Transverse colon (tissue), 4 donors: ENCODE measurements around the gene CEP44. TPM values are rescaled to one million over a fixed set of nuclear protein-coding genes. Genes with fewer than 3 reads are reported as not detected.
A peak's percentile ranks its signal among the peaks of the same experiment; 100 is the strongest.

Experiments
- DNase-seq: peaks from one replicate; pipeline ENCODE4 v3.0.0-alpha.2; 2019
- H3K27ac ChIP-seq, 4 donors: fragments of 200-600 bp; sonication (generic); 2 replicates each; pipeline ENCODE4 v1.5.1; 2016 to 2018; ENCODE audit warnings: inconsistent platforms in 4 of 4
- H3K27me3 ChIP-seq: fragments of 200-600 bp; sonication (generic); 2 replicates; pipeline ENCODE4 v1.5.1; 2017; ENCODE audit warnings: inconsistent platforms
- H3K36me3 ChIP-seq, 4 donors: fragments of 200-600 bp; sonication (generic); 2 replicates each; pipeline ENCODE4 v1.5.1; 2017 to 2019; ENCODE audit warnings: inconsistent platforms in 4 of 4
- H3K4me1 ChIP-seq, 4 donors: fragments of 200-600 bp; sonication (generic); 2 replicates each; pipeline ENCODE4 v1.5.1; 2017 to 2020; ENCODE audit warnings: inconsistent platforms in 4 of 4
- H3K4me3 ChIP-seq, 4 donors: fragments of 200-600 bp; sonication (generic); 1 replicate in 1 of 4; 2 replicates in 3 of 4; pipeline versions ENCODE4 v1.5.1 to v1.6.1; 2017 to 2019; ENCODE audit warnings: inconsistent platforms in 4 of 4
- H3K9me3 ChIP-seq, 2 donors: fragments of 200-600 bp; sonication (generic); 2 replicates each; pipeline ENCODE4 v1.5.1; 2017 to 2019; ENCODE audit warnings: inconsistent platforms in 2 of 2
- CTCF ChIP-seq, 5 experiments: fragments of 200-600 bp in 3 of 5; fragments of 450-650 bp in 2 of 5; sonication (generic) in 3 of 5; IDR thresholded peaks; 1 replicate in 2 of 5; 2 replicates in 3 of 5; pipeline ENCODE4 v1.5.1; 2016 to 2017; ENCODE audit warnings: antibody characterized with exemption in 5 of 5, inconsistent platforms in 3 of 5, mild to moderate bottlenecking in 2 of 5, moderate library complexity in 1 of 5
- EP300 ChIP-seq: sonication (generic); formaldehyde crosslinking; IDR thresholded peaks from one replicate; pipeline ENCODE4 v1.6.1; 2017; ENCODE audit warnings: antibody characterized with exemption, low read depth
- POLR2A ChIP-seq: fragments of 450-650 bp; IDR thresholded peaks from one replicate; pipeline ENCODE4 v1.6.1; 2016; ENCODE audit warnings: antibody characterized with exemption, mild to moderate bottlenecking, moderate library complexity
- POLR2AphosphoS5 ChIP-seq, 3 donors: sonication (generic); formaldehyde crosslinking; IDR thresholded peaks; one replicate each; pipeline ENCODE4 v1.6.1; 2016; ENCODE audit warnings: antibody characterized with exemption in 3 of 3
- WGBS, 2 donors: methylation state at CpG; one replicate each; pipeline ENCODE4 v1.1.5; 2018; ENCODE audit warnings: low coverage in 1 of 2; 5-methylcytosine and 5-hydroxymethylcytosine counted together
- in situ Hi-C, 4 donors: fragments of 200-750 bp; cut with MboI; loops; one replicate each; pipeline versions ENCODE4 v1.15.0 to v1.15.1; 2017; ENCODE audit warnings: low sequenced_read_pairs in 3 of 4, low pct_ligation_motif_present in 1 of 4, low pct_unique_long_range_greater_than_20kb in 1 of 4
- intact Hi-C: fragments of 100-400 bp; cut with DNase I; formaldehyde crosslinking; loops from one replicate; pipeline ENCODE4 v1.15.1; 2023; ENCODE audit warnings: low total_unique reads
- total RNA-seq, 4 donors: library from RNA; depleted of rRNA; stranded (reverse); fragments of >200 nt; gene quantifications; one replicate each; pipeline ENCODE4 v1.1.0, GENCODE V29; 2016

Gene CEP44
- total RNA-seq, 4 donors from 2014 or later, result 13.5 to 40.6 (median 24.4) TPM

DNA sequence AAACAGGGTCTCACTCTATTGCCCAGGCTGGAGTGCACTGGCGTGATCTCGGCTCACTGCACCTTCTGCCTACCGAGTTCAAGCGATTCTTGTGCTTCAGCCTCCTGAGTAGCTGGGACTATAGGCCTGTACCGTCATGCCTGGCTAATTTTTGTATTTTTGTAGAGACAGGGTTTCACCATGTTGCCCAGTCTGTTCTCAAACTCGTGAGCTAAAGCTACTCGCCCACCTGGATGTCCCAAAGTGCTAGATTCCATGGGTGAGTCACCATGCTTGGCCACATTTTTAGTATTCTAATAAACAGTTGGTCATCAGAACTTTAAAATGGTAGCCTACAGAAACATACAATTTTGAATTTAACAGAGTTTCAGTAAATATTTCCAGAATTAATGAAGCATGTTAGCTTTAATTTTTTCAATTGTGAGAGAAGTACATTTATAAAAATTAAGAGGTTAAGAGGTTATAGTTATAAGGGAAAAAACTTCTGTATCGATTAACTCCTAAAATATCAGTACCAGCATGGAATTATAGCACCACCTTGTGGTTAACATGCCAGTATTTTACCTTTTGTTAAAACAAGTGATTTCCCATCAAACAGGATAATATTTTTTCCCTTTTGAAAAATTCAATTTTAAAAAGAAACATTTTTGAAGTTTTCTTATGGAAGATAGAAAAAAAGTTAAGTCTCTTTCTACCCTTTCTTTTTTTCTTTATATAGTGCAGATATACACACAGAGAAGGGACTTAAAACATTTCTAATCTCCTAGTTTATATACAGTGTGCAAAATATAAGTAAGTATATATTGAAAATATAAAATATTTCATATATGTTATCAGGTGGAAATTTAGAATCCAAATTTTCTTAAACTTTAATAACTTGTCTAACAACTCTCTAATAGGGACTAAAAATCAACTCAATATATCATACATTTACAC lies 35.4 kb downstream of the CEP44 start:
- Histone ChIP-seq H3K4me1 (peaks cover 0 to 4% (median 0%) of the 10 kb centered on the region in 4 donors), H3K27me3 (no peaks in the 10 kb centered on the region), H3K27ac (no peak overlapping the region), H3K36me3 (peaks cover 0 to 4% (median 0%) of the 10 kb centered on the region in 4 donors), H3K9me3 (no peaks in the 10 kb centered on the region), H3K4me3 (no peak overlapping the region)
- WGBS, 2 donors, result 74 to 76% methylated on average over 8 of the region's 8 CpGs
- TF ChIP-seq POLR2AphosphoS5 (IDR thresholded peaks at IDR 0.05) (no peak), POLR2A (no peak), CTCF (IDR thresholded peaks at IDR 0.05) (peak; percentile 57 to 79 (median 72)), EP300 (no peak)
- intact Hi-C loops (no loop called here), in situ Hi-C loops (loop anchor here in 2 of 4 donors (10.0 to 25.0 kb wide), 3 partner anchors 94 to 907 kb away; no protein-coding TSS in a partner anchor)
- DNase-seq, result no peak

GRCh38 chr4:174320494-174321199 lies 36.9 kb downstream of the CEP44 start:
- in situ Hi-C loops, result loop anchor here in 2 of 4 donors (25.0 kb wide), 2 partner anchors 108 to 908 kb away; no protein-coding TSS in a partner anchor
- no peak for TF ChIP-seq EP300
- no peak for TF ChIP-seq CTCF (IDR thresholded peaks at IDR 0.05)
- no peak for TF ChIP-seq POLR2A
- no peak for TF ChIP-seq POLR2AphosphoS5 (IDR thresholded peaks at IDR 0.05)
- Histone ChIP-seq H3K4me1 (peaks cover 0 to 4% (median 0%) of the 10 kb centered on the region in 4 donors), H3K27me3 (no peaks in the 10 kb centered on the region), H3K36me3 (peaks cover 0 to 4% (median 0%) of the 10 kb centered on the region in 4 donors), H3K9me3 (no peaks in the 10 kb centered on the region), H3K27ac (no peak overlapping the region), H3K4me3 (no peak overlapping the region)
- intact Hi-C loops, result loop anchor here (5.0 kb wide), 1 partner anchor 498 kb away; no protein-coding TSS in a partner anchor
- DNase-seq, result no peak
- 71 to 90% methylated on average over 4 to 5 of the region's 5 CpGs for WGBS, 2 donors

GRCh38 chr4:174324236-174324635 lies 40.5 kb downstream of the CEP44 start:
- peaks cover 0 to 4% (median 0%) of the 10 kb centered on the region in 4 donors for H3K36me3 ChIP-seq
- H3K4me3 ChIP-seq, result no peak overlapping the region
- no peaks in the 10 kb centered on the region for H3K27me3 ChIP-seq
- TF ChIP-seq POLR2A (no peak), EP300 (no peak), CTCF (IDR thresholded peaks at IDR 0.05) (no peak), POLR2AphosphoS5 (IDR thresholded peaks at IDR 0.05) (no peak)
- DNase-seq, result no peak
- in situ Hi-C loops (loop anchor here in 2 of 4 donors (25.0 kb wide), 2 partner anchors 112 to 912 kb away; no protein-coding TSS in a partner anchor), intact Hi-C loops (loop anchor here (5.0 kb wide), 1 partner anchor 502 kb away; no protein-coding TSS in a partner anchor)
- H3K4me1 ChIP-seq, result no peaks in the 10 kb centered on the region
- 100% methylated on average over 1 of the region's 1 CpG for WGBS, 2 donors
- no peaks in the 10 kb centered on the region for H3K9me3 ChIP-seq
- no peak overlapping the region for H3K27ac ChIP-seq

GRCh38 chr4:174324725-174325124 lies 41.0 kb downstream of the CEP44 start:
- Histone ChIP-seq H3K36me3 (peaks cover 0 to 3% (median 0%) of the 10 kb centered on the region in 4 donors), H3K4me1 (no peaks in the 10 kb centered on the region), H3K4me3 (no peak overlapping the region), H3K27ac (no peak overlapping the region), H3K9me3 (no peaks in the 10 kb centered on the region), H3K27me3 (no peaks in the 10 kb centered on the region)
- in situ Hi-C loops (loop anchor here in 2 of 4 donors (25.0 kb wide), 2 partner anchors 112 to 912 kb away; no protein-coding TSS in a partner anchor), intact Hi-C loops (loop anchor here (5.0 kb wide), 1 partner anchor 502 kb away; no protein-coding TSS in a partner anchor)
- TF ChIP-seq CTCF (IDR thresholded peaks at IDR 0.05) (no peak), POLR2A (no peak), EP300 (no peak), POLR2AphosphoS5 (IDR thresholded peaks at IDR 0.05) (no peak)
- WGBS, 2 donors, result 86% methylated on average over 2 of the region's 2 CpGs; no CpG with 5 or more reads in 1 of the 2 donors
- no peak for DNase-seq
